HepG2 (cell line): ENCODE measurements around the gene HINT2. TPM values are rescaled to one million over a fixed set of nuclear protein-coding genes. Genes with fewer than 3 reads are reported as not detected.

Source experiments
- HINFP ChIP-seq: sonication (generic); formaldehyde crosslinking; IDR thresholded peaks from 2 replicates; pipeline ENCODE4 v1.4.0; 2020; ENCODE audit warnings: low read depth, mild to moderate bottlenecking, missing genetic modification reagents
- HOXA7 ChIP-seq: sonication (generic); formaldehyde crosslinking; IDR thresholded peaks from 2 replicates; pipeline ENCODE4 v1.8.1; 2022; ENCODE audit warnings: mild to moderate bottlenecking, missing genetic modification reagents, moderate library complexity
- JUND ChIP-seq: sonication (generic); formaldehyde crosslinking; IDR thresholded peaks from 2 replicates; pipeline ENCODE4 v1.8.0; 2022; ENCODE audit warnings: mild to moderate bottlenecking, missing genetic modification reagents
- KAT8 ChIP-seq: IDR thresholded peaks from 2 replicates; pipeline ENCODE4 v1.6.1; 2016; ENCODE audit warnings: missing genetic modification reagents, missing compliant biosample characterization
- MXD4 ChIP-seq: IDR thresholded peaks from 2 replicates; pipeline ENCODE4 v1.6.1; 2016; ENCODE audit warnings: mild to moderate bottlenecking, missing biosample characterization, missing genetic modification reagents
- MXI1 ChIP-seq: IDR thresholded peaks from 3 replicates; pipeline ENCODE4 v1.6.1; 2012; ENCODE audit warnings: low read depth, low read length, inconsistent platforms, borderline replicate concordance
- RAD51 ChIP-seq: fragments of 450-650 bp; IDR thresholded peaks from 2 replicates; pipeline ENCODE4 v1.6.1; 2016; ENCODE audit warnings: borderline replicate concordance
- SAFB2 ChIP-seq: sonication (generic); formaldehyde crosslinking; IDR thresholded peaks from 2 replicates; pipeline ENCODE4 v1.5.1; 2020; ENCODE audit warnings: missing genetic modification reagents, low read depth, mild to moderate bottlenecking, borderline replicate concordance
- ZFP36 ChIP-seq: fragments of 150-350 bp; IDR thresholded peaks from 2 replicates; pipeline ENCODE4 v1.6.1; 2018; ENCODE audit warnings: borderline replicate concordance, low read length, low read depth; ENCODE audit not compliant: partially characterized antibody
- ZMYM2 ChIP-seq: sonication (generic); formaldehyde crosslinking; IDR thresholded peaks from 2 replicates; pipeline ENCODE4 v1.8.0; 2022; ENCODE audit warnings: mild to moderate bottlenecking, missing genetic modification reagents
- ZNF207 ChIP-seq: fragments of 450-650 bp; IDR thresholded peaks from 2 replicates; pipeline ENCODE4 v1.6.1; 2016; ENCODE audit warnings: antibody characterized with exemption, borderline replicate concordance
- ZNF704 ChIP-seq: sonication (generic); formaldehyde crosslinking; IDR thresholded peaks from 2 replicates; pipeline ENCODE4 v1.8.1; 2023; ENCODE audit warnings: mild to moderate bottlenecking, inconsistent platforms, moderate library complexity, missing genetic modification reagents, borderline replicate concordance
- ZNF761 ChIP-seq: sonication (generic); formaldehyde crosslinking; conservative IDR thresholded peaks from 2 replicates; pipeline ENCODE4 v1.4.0; 2020; ENCODE audit warnings: mild to moderate bottlenecking, missing genetic modification reagents
- ZSCAN22 ChIP-seq: sonication (generic); formaldehyde crosslinking; IDR thresholded peaks from 2 replicates; pipeline ENCODE4 v1.4.0; 2020; ENCODE audit warnings: mild to moderate bottlenecking, missing genetic modification reagents
- ZSCAN31 ChIP-seq: sonication (generic); formaldehyde crosslinking; IDR thresholded peaks from 2 replicates; pipeline ENCODE4 v1.5.0; 2020; ENCODE audit warnings: low read depth, mild to moderate bottlenecking, missing genetic modification reagents
- polyA plus RNA-seq, 8 experiments: library from polyadenylated mRNA; depleted of rRNA in 3 of 8; stranded (reverse) in 7 of 8; unstranded in 1 of 8; fragments of >200 nt; fragmentation: Illumina TruSeq in 4 of 8; extraction: Trizol in 4 of 8; gene quantifications; 2 replicates each; pipeline versions ENCODE4 v1.2.1 to v1.2.3, GENCODE V29; 2011 to 2016; ENCODE audit warnings: low read depth in 4 of 8, missing spikeins in 1 of 8, mixed read lengths in 1 of 8; ENCODE audit not compliant: insufficient read depth in 1 of 8
- total RNA-seq, 5 experiments: library from RNA; depleted of rRNA; stranded (reverse); fragments of >200 nt; fragmentation: Illumina TruSeq; extraction: Trizol; gene quantifications; 2 replicates each; pipeline ENCODE4 v1.2.3, GENCODE V29; 2016; ENCODE audit warnings: low read depth in 1 of 5
- TF ChIP-seq, protein P1 (sequence below): sonication (generic); formaldehyde crosslinking; IDR thresholded peaks from 2 replicates; pipeline ENCODE4 v1.5.0; 2020; ENCODE audit warnings: missing genetic modification reagents
- TF ChIP-seq, protein P2 (sequence below): sonication (generic); formaldehyde crosslinking; IDR thresholded peaks from one replicate; pipeline ENCODE4 v1.5.1; 2020; ENCODE audit warnings: mild to moderate bottlenecking, missing genetic modification reagents; ENCODE audit errors: not compliant biosample characterization

The HINT2 gene
- total and polyA plus RNA-seq, 2 of the 13 experiments (the other 11 are each of a cell fraction or from before 2014, with no cell fraction given): 37.9 to 56.2 TPM

DNA sequence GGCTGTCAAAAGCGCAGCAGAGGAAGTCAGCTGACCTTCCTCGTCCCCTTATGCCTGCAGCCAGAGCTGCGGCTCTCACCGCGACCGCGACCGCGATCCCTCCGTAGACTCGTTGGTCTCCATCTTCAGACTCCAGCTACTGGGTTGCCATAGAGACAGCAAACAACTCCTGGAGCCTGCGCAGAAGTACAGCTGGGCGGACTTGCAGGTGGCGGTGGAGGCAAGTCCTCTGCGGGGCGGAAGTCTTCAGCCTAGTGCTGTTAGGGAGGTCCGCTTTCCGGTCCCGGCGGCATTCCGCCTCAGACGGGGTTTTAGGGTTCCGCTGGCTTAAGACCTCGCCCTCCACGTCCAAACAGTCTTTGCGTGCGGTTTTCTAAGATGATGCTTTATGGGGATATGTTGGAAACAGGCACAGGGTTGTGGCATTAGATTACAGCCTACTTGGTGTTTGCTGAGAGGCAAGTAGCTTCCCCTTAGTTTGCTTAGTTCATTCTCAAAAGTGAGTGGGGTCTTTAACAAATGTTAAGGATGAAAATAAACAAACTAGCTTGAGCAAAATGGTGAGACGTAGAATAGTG, 2.7 kb downstream of the HINT2 start, which contains the start of gene SPAG8 (continued):
- no peak for TF ChIP-seq ZSCAN22 (CRISPR knock-in tag)
- TF ChIP-seq RAD51: no peak
- no peak for TF ChIP-seq HOXA7 (CRISPR knock-in tag)
- no peak; the same call in none of the 2 replicates for TF ChIP-seq ZSCAN31
- TF ChIP-seq MXI1: peak; percentile 84; the same call in 1 of the 3 replicates
- no peak for TF ChIP-seq ZNF207
- TF ChIP-seq ZNF761 (CRISPR knock-in tag): no peak
- peak; percentile 91 for TF ChIP-seq HINFP (CRISPR knock-in tag)
- TF ChIP-seq MXD4 (CRISPR knock-in tag): 0 out of 2 replicates have a peak, but pooled peaks have one; percentile 22
- no peak for TF ChIP-seq SAFB2 (CRISPR knock-in tag)
- TF ChIP-seq, protein P1, sequence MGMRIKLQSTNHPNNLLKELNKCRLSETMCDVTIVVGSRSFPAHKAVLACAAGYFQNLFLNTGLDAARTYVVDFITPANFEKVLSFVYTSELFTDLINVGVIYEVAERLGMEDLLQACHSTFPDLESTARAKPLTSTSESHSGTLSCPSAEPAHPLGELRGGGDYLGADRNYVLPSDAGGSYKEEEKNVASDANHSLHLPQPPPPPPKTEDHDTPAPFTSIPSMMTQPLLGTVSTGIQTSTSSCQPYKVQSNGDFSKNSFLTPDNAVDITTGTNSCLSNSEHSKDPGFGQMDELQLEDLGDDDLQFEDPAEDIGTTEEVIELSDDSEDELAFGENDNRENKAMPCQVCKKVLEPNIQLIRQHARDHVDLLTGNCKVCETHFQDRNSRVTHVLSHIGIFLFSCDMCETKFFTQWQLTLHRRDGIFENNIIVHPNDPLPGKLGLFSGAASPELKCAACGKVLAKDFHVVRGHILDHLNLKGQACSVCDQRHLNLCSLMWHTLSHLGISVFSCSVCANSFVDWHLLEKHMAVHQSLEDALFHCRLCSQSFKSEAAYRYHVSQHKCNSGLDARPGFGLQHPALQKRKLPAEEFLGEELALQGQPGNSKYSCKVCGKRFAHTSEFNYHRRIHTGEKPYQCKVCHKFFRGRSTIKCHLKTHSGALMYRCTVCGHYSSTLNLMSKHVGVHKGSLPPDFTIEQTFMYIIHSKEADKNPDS (CRISPR knock-in tag): no peak
- no peak for TF ChIP-seq ZMYM2 (CRISPR knock-in tag)
- peak; percentile 93 for TF ChIP-seq KAT8 (CRISPR knock-in tag)
- no peak for TF ChIP-seq ZNF704 (CRISPR knock-in tag)
- TF ChIP-seq, protein P2, sequence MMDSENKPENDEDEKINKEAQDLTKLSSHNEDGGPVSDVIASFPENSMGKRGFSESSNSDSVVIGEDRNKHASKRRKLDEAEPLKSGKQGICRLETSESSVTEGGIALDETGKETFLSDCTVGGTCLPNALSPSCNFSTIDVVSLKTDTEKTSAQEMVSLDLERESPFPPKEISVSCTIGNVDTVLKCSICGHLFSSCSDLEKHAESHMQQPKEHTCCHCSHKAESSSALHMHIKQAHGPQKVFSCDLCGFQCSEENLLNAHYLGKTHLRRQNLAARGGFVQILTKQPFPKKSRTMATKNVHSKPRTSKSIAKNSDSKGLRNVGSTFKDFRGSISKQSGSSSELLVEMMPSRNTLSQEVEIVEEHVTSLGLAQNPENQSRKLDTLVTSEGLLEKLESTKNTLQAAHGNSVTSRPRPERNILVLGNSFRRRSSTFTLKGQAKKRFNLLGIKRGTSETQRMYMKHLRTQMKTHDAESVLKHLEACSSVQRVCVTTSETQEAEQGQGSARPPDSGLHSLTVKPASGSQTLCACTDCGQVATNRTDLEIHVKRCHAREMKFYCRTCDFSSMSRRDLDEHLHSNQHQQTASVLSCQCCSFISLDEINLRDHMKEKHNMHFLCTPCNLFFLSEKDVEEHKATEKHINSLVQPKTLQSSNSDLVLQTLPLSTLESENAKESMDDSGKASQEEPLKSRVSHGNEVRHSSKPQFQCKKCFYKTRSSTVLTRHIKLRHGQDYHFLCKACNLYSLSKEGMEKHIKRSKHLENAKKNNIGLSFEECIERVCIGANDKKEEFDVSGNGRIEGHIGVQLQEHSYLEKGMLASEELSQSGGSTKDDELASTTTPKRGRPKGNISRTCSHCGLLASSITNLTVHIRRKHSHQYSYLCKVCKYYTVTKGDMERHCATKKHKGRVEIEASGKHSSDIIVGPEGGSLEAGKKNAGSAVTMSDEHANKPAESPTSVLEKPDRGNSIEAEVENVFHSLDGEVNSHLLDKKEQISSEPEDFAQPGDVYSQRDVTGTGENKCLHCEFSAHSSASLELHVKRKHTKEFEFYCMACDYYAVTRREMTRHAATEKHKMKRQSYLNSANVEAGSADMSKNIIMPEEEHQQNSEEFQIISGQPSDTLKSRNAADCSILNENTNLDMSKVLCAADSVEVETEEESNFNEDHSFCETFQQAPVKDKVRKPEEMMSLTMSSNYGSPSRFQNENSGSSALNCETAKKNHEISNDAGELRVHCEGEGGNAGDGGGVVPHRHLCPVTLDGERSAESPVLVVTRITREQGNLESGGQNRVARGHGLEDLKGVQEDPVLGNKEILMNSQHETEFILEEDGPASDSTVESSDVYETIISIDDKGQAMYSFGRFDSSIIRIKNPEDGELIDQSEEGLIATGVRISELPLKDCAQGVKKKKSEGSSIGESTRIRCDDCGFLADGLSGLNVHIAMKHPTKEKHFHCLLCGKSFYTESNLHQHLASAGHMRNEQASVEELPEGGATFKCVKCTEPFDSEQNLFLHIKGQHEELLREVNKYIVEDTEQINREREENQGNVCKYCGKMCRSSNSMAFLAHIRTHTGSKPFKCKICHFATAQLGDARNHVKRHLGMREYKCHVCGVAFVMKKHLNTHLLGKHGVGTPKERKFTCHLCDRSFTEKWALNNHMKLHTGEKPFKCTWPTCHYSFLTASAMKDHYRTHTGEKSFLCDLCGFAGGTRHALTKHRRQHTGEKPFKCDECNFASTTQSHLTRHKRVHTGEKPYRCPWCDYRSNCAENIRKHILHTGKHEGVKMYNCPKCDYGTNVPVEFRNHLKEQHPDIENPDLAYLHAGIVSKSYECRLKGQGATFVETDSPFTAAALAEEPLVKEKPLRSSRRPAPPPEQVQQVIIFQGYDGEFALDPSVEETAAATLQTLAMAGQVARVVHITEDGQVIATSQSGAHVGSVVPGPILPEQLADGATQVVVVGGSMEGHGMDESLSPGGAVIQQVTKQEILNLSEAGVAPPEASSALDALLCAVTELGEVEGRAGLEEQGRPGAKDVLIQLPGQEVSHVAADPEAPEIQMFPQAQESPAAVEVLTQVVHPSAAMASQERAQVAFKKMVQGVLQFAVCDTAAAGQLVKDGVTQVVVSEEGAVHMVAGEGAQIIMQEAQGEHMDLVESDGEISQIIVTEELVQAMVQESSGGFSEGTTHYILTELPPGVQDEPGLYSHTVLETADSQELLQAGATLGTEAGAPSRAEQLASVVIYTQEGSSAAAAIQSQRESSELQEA (CRISPR knock-in tag): no peak
- no peak for TF ChIP-seq JUND (CRISPR knock-in tag)
- no peak for TF ChIP-seq ZFP36
